NB4 (cell line): Measurements from ENCODE around the gene EXOC6.
"Not testable (repeated sequence)": the region's sequence is repeated elsewhere in the genome, so short reads cannot be mapped to it uniquely, and the experiment has no call there.

Experiments
- POLR2A ChIP-seq: IDR thresholded peaks from 2 replicates; pipeline ENCODE4 v1.6.1; 2011; ENCODE audit warnings: mild to moderate bottlenecking; ENCODE audit not compliant: insufficient read length; ENCODE audit errors: extremely low read depth
- TF ChIP-seq, protein P1 (sequence below): IDR thresholded peaks from one replicate; pipeline ENCODE4 v1.5.1; 2012; ENCODE audit warnings: low read depth, low read length

DNA sequence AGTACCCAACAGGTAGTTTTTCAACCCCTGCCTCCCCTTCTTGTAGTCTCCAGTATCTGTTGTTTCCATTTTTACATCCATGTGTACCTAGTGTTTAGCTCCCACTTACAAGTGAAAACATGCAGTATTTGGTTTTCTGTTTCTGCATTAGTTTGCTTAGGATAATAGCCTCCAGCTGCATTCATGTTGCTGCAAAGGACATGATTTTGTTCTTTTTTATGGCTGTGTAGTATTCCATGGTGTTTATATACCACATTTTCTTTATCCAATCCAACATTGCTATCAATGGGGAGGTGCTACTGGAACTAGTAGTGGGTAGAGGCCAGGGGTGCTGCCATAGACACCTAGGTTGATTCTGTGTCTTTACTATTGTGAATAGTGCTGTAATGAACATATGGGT lies 104.3 kb downstream of the EXOC6 start:
- TF ChIP-seq, protein P1, sequence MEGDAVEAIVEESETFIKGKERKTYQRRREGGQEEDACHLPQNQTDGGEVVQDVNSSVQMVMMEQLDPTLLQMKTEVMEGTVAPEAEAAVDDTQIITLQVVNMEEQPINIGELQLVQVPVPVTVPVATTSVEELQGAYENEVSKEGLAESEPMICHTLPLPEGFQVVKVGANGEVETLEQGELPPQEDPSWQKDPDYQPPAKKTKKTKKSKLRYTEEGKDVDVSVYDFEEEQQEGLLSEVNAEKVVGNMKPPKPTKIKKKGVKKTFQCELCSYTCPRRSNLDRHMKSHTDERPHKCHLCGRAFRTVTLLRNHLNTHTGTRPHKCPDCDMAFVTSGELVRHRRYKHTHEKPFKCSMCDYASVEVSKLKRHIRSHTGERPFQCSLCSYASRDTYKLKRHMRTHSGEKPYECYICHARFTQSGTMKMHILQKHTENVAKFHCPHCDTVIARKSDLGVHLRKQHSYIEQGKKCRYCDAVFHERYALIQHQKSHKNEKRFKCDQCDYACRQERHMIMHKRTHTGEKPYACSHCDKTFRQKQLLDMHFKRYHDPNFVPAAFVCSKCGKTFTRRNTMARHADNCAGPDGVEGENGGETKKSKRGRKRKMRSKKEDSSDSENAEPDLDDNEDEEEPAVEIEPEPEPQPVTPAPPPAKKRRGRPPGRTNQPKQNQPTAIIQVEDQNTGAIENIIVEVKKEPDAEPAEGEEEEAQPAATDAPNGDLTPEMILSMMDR: not testable (repeated sequence)
- not testable (repeated sequence) for TF ChIP-seq POLR2A
